OCI-LY3 (cell line): ENCODE results near the gene FAM163B.

Experiments used
- CTCF ChIP-seq: fragments of 200-600, 300-600 bp; sonication (generic); IDR thresholded peaks from 2 replicates; pipeline ENCODE4 v1.5.1; 2014; ENCODE audit warnings: antibody characterized with exemption, low read length, low read depth
- EZH2phosphoT487 ChIP-seq: fragments of 200-600 bp; shearing (Covaris generic); IDR thresholded peaks from 2 replicates; pipeline ENCODE4 v1.6.1; 2018; ENCODE audit warnings: antibody characterized with exemption, mixed run types, low read depth

- no peak for TF ChIP-seq EZH2phosphoT487
- TF ChIP-seq CTCF, result no peak
These were observed 10.6 kb upstream of the FAM163B start for GRCh38 chr9:133619791-133620190.
